Hepatocyte (in vitro differentiated cells): ENCODE results near the gene TECR. TPM values are rescaled to one million over a fixed set of nuclear protein-coding genes. Genes with fewer than 3 reads are reported as not detected.
A peak's percentile ranks its signal among the peaks of the same experiment; 100 is the strongest.

Experiments
- DNase-seq: peaks from one replicate; pipeline ENCODE4 v3.0.0-alpha.2; 2016; ENCODE audit warnings: low spot score
- H2AFZ ChIP-seq: fragments of 200-600 bp; sonication (generic); 2 replicates; pipeline ENCODE4 v1.6.0; 2016; ENCODE audit warnings: antibody characterized with exemption, mild to moderate bottlenecking
- H3K27ac ChIP-seq: fragments of 200-600 bp; sonication (generic); 2 replicates; pipeline ENCODE4 v1.5.1; 2016; ENCODE audit warnings: mild to moderate bottlenecking
- H3K27me3 ChIP-seq: fragments of 200-600 bp; sonication (generic); 2 replicates; pipeline ENCODE4 v1.6.1; 2016
- H3K36me3 ChIP-seq: fragments of 200-600 bp; sonication (generic); replicated peaks from 2 replicates; pipeline ENCODE4 v1.5.1; 2016; ENCODE audit warnings: low read depth; ENCODE audit not compliant: insufficient read depth
- H3K4me1 ChIP-seq: fragments of 200-600 bp; sonication (generic); 2 replicates; pipeline ENCODE4 v1.5.1; 2016; ENCODE audit warnings: mild to moderate bottlenecking, moderate library complexity; ENCODE audit not compliant: insufficient read depth
- H3K4me2 ChIP-seq: fragments of 200-600 bp; sonication (generic); 2 replicates; pipeline ENCODE4 v1.6.0; 2016
- H3K4me3 ChIP-seq: fragments of 200-600 bp; sonication (generic); 2 replicates; pipeline ENCODE4 v1.5.1; 2016; ENCODE audit warnings: mild to moderate bottlenecking
- H3K79me2 ChIP-seq: fragments of 200-600 bp; sonication (generic); 2 replicates; pipeline ENCODE4 v1.6.0; 2017; ENCODE audit warnings: mild to moderate bottlenecking
- H3K9me2 ChIP-seq: fragments of 200-600 bp; sonication (generic); replicated peaks from 2 replicates; pipeline ENCODE4 v1.6.0; 2017; ENCODE audit warnings: mild to moderate bottlenecking; ENCODE audit not compliant: insufficient read depth
- H3K9me3 ChIP-seq: fragments of 200-600 bp; sonication (generic); 2 replicates; pipeline ENCODE4 v1.5.1; 2016; ENCODE audit warnings: low read depth, mild to moderate bottlenecking
- H4K20me1 ChIP-seq: fragments of 200-600 bp; sonication (generic); 2 replicates; pipeline ENCODE4 v1.6.0; 2016; ENCODE audit warnings: mild to moderate bottlenecking; ENCODE audit not compliant: insufficient read depth, poor library complexity, severe bottlenecking
- EZH2 ChIP-seq: fragments of 200-600 bp; sonication (generic); IDR thresholded peaks from 2 replicates; pipeline ENCODE4 v1.6.1; 2016; ENCODE audit warnings: antibody characterized with exemption, mild to moderate bottlenecking, borderline replicate concordance
- EZH2phosphoT487 ChIP-seq: fragments of 200-600 bp; sonication (generic); IDR thresholded peaks from one replicate; pipeline ENCODE4 v1.6.1; 2018; ENCODE audit warnings: antibody characterized with exemption, mild to moderate bottlenecking, low read depth, moderate library complexity; ENCODE audit not compliant: unreplicated experiment, severe bottlenecking
- WGBS: methylation state at CpG from one replicate; pipeline ENCODE4 v1.1.6; 2016; ENCODE audit warnings: low lambda C conversion rate; ENCODE audit errors: missing lambda C conversion rate; 5-methylcytosine and 5-hydroxymethylcytosine counted together
- polyA plus RNA-seq: library from polyadenylated mRNA; unstranded; fragments of >200 nt; fragmentation: Nextera tagmentation; extraction: Ambion mirVana; gene quantifications from 2 replicates; pipeline ENCODE4 v1.2.1, GENCODE V29; 2016
- total RNA-seq: library from RNA; depleted of rRNA; stranded (reverse); fragments of >200 nt; gene quantifications from 2 replicates; pipeline ENCODE4 v1.2.3, GENCODE V29; 2014
- TF ChIP-seq, protein P1 (sequence below): fragments of 200-600 bp; sonication (generic); IDR thresholded peaks from 2 replicates; pipeline ENCODE4 v1.5.1; 2016; ENCODE audit warnings: antibody characterized with exemption, mild to moderate bottlenecking; ENCODE audit not compliant: poor library complexity

The TECR gene
- total and polyA plus RNA-seq, 2 experiments from 2014 or later = 65.3 to 366 TPM

GRCh38 chr19:14528419-14529253 lies 758 bp upstream of the TECR start:
- Histone ChIP-seq H4K20me1 (no peaks in the 10 kb centered on the region), H3K79me2 (peaks cover 35% of the 10 kb centered on the region), H3K36me3 (no peaks in the 10 kb centered on the region), H3K27ac (no peak overlapping the region), H3K9me3 (no peaks in the 10 kb centered on the region), H2AFZ (peak overlapping the region; percentile 45), H3K4me1 (peaks cover 4% of the 10 kb centered on the region), H3K9me2 (no peaks in the 10 kb centered on the region), H3K4me3 (peak overlapping the region; percentile 3), H3K27me3 (no peaks in the 10 kb centered on the region), H3K4me2 (peak overlapping the region; percentile 72)
- WGBS = 48% methylated on average over 38 of the region's 39 CpGs
- TF ChIP-seq, protein P1, sequence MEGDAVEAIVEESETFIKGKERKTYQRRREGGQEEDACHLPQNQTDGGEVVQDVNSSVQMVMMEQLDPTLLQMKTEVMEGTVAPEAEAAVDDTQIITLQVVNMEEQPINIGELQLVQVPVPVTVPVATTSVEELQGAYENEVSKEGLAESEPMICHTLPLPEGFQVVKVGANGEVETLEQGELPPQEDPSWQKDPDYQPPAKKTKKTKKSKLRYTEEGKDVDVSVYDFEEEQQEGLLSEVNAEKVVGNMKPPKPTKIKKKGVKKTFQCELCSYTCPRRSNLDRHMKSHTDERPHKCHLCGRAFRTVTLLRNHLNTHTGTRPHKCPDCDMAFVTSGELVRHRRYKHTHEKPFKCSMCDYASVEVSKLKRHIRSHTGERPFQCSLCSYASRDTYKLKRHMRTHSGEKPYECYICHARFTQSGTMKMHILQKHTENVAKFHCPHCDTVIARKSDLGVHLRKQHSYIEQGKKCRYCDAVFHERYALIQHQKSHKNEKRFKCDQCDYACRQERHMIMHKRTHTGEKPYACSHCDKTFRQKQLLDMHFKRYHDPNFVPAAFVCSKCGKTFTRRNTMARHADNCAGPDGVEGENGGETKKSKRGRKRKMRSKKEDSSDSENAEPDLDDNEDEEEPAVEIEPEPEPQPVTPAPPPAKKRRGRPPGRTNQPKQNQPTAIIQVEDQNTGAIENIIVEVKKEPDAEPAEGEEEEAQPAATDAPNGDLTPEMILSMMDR = no peak
- no peak for TF ChIP-seq EZH2phosphoT487
- TF ChIP-seq EZH2 = no peak
- DNase-seq = no peak

GRCh38 chr19:14530005-14530348 lies 583 bp downstream of the TECR start:
- Histone ChIP-seq H3K27me3 (no peaks in the 10 kb centered on the region), H3K27ac (peak overlapping the region; percentile 76), H3K9me2 (no peaks in the 10 kb centered on the region), H3K4me1 (peaks cover 4% of the 10 kb centered on the region), H4K20me1 (no peaks in the 10 kb centered on the region), H2AFZ (peak overlapping the region; percentile 34), H3K36me3 (no peaks in the 10 kb centered on the region), H3K4me2 (peak overlapping the region; percentile 80), H3K4me3 (peak overlapping the region; percentile 54), H3K9me3 (no peaks in the 10 kb centered on the region), H3K79me2 (peaks cover 46% of the 10 kb centered on the region)
- TF ChIP-seq, protein P1 = no peak
- TF ChIP-seq EZH2 (no peak), EZH2phosphoT487 (no peak)
- under 1% methylated on average over 18 of the region's 18 CpGs for WGBS
- peak; percentile 87 for DNase-seq

DNA sequence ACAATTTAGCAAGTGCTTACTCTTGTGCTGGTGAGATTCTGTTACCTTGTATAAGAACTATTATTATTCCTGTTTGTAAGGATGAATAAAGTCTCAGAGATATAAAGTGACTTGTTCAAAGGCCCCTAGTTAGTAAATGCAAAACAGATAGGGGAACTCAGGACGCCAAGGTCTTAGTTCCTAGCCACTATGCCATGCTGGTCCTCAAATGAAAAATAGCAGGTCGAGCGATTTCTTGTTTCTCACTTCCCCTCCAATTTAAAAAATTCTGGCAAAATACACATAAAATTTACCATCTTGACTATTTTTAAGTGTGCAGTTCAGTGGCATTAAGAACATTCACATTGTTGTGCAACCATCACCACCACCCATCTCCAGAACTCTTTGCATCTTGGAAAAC lies 1.1 kb downstream of the TECR start:
- Histone ChIP-seq H3K9me3 (no peaks in the 10 kb centered on the region), H3K27ac (peak overlapping the region; percentile 76), H3K4me2 (peak overlapping the region; percentile 80), H3K4me1 (peaks cover 4% of the 10 kb centered on the region), H3K79me2 (peaks cover 48% of the 10 kb centered on the region), H3K4me3 (no peak overlapping the region), H3K36me3 (no peaks in the 10 kb centered on the region), H2AFZ (no peak overlapping the region), H3K27me3 (no peaks in the 10 kb centered on the region), H3K9me2 (no peaks in the 10 kb centered on the region), H4K20me1 (no peaks in the 10 kb centered on the region)
- TF ChIP-seq, protein P1 = no peak
- TF ChIP-seq EZH2 (no peak), EZH2phosphoT487 (no peak)
- WGBS = 77% methylated on average over 3 of the region's 3 CpGs
- no peak for DNase-seq
